Activated T-helper 2 cell treated with anti-CD3 and anti-CD28 coated beads, Interferon-gamma antibody, Interleukin-2, Interleukin-4, amounts not matched to agents 10 μg/mL and 5 μg/mL and 100 μg/mL, durations not matched to agents 14 hours and 24 hours and 36 hours (primary cell): ENCODE measurements around the gene ARMC2. TPM values are rescaled to one million over a fixed set of nuclear protein-coding genes. Genes with fewer than 3 reads are reported as not detected.
A peak's percentile ranks its signal among the peaks of the same experiment; 100 is the strongest.
"Not testable (repeated sequence)": the region's sequence is repeated elsewhere in the genome, so short reads cannot be mapped to it uniquely, and the experiment has no call there.

Experiments
- DNase-seq: peaks from one replicate; pipeline ENCODE4 v3.0.0; 2021; ENCODE audit warnings: low spot score
- H3K27ac Mint-ChIP-seq: one replicate; pipeline ENCODE4 v1.8.0; 2021; ENCODE audit warnings: mixed read lengths
- H3K27me3 Mint-ChIP-seq: one replicate; pipeline ENCODE4 v1.8.0; 2021; ENCODE audit warnings: low read depth, mixed read lengths
- H3K36me3 Mint-ChIP-seq: one replicate; pipeline ENCODE4 v1.8.0; 2021; ENCODE audit warnings: low read depth, mixed read lengths
- H3K4me1 Mint-ChIP-seq: one replicate; pipeline ENCODE4 v1.8.0; 2021; ENCODE audit warnings: low read depth, mixed read lengths
- H3K4me3 Mint-ChIP-seq: one replicate; pipeline ENCODE4 v1.8.0; 2021; ENCODE audit warnings: low read depth, mild to moderate bottlenecking, moderate library complexity, mixed read lengths
- H3K9me3 Mint-ChIP-seq: one replicate; pipeline ENCODE4 v1.8.0; 2021; ENCODE audit warnings: mixed read lengths
- intact Hi-C: fragments of 100-400 bp; cut with micrococcal nuclease; formaldehyde crosslinking; loops from one replicate; pipeline ENCODE4 v1.15.1; 2023
- total RNA-seq: library from RNA; stranded (reverse); gene quantifications from 2 replicates; pipeline ENCODE4 v1.2.3, GENCODE V29; 2022

ARMC2 gene
- total RNA-seq, 1 donor from 2014 or later, result 2.7 TPM

DNA sequence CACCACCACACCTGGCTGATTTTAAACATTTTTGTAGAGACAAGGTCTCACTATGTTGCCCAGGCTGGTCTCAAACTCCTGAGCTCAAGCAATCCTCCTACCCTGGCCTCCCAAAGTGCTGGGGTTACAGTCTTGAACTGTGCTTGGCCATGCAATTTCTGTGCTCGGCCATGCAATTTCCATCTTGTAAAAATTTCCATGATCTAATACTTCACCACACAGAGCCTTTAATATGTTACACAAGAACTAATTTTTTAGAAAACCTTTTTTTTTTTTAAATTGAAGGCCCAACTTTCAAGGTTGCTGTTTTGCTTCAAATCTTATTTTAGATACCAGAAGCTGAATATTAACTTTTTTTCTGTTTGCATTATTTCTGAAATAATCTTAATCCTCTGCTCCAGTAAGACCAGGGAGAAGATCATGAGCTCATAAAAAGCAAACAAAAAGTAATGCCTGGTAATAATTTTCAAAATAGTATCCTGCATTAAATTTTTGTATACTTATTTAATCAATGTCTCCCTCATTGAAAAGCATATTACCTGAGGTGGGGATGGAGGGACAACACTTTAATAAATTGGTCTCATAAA lies 38.1 kb upstream of the ARMC2 start:
- no peaks in the 10 kb centered on the region for H3K36me3 Mint-ChIP-seq
- peaks cover 4% of the 10 kb centered on the region for H3K9me3 Mint-ChIP-seq
- no peak for DNase-seq
- peaks cover 5% of the 10 kb centered on the region for H3K4me1 Mint-ChIP-seq
- H3K4me3 Mint-ChIP-seq, result no peak overlapping the region
- H3K27me3 Mint-ChIP-seq, result peaks cover 17% of the 10 kb centered on the region
- no peak overlapping the region for H3K27ac Mint-ChIP-seq
- intact Hi-C loops, result no loop called here

GRCh38 chr6:108811490-108811889 lies 36.7 kb upstream of the ARMC2 start:
- Mint-ChIP-seq H3K4me1 (no peaks in the 10 kb centered on the region), H3K27me3 (peaks cover 25% of the 10 kb centered on the region)
- intact Hi-C loops, result no loop called here

GRCh38 chr6:108813218-108813617 lies 35.0 kb upstream of the ARMC2 start:
- H3K27ac Mint-ChIP-seq, DNase-seq, intact Hi-C loops, H3K4me1 Mint-ChIP-seq, H3K4me3 Mint-ChIP-seq, H3K36me3 Mint-ChIP-seq: not testable (repeated sequence)
- peaks cover 18% of the 10 kb centered on the region for H3K9me3 Mint-ChIP-seq
- peaks cover 30% of the 10 kb centered on the region for H3K27me3 Mint-ChIP-seq

More at GRCh38 chr6:108811490-108811889, 36.7 kb upstream of the ARMC2 start:
- H3K9me3 Mint-ChIP-seq, result peaks cover 8% of the 10 kb centered on the region
- H3K36me3 Mint-ChIP-seq, result no peaks in the 10 kb centered on the region
- no peak overlapping the region for H3K27ac Mint-ChIP-seq
- H3K4me3 Mint-ChIP-seq, result no peak overlapping the region
- DNase-seq, result no peak

- DNase-seq, H3K4me3 Mint-ChIP-seq, H3K36me3 Mint-ChIP-seq, H3K27ac Mint-ChIP-seq, H3K4me1 Mint-ChIP-seq, intact Hi-C loops: not testable (repeated sequence)
- H3K9me3 Mint-ChIP-seq, result peaks cover 18% of the 10 kb centered on the region
- peaks cover 33% of the 10 kb centered on the region for H3K27me3 Mint-ChIP-seq
Measured at GRCh38 chr6:108817276-108817675, 30.9 kb upstream of the ARMC2 start.

DNA sequence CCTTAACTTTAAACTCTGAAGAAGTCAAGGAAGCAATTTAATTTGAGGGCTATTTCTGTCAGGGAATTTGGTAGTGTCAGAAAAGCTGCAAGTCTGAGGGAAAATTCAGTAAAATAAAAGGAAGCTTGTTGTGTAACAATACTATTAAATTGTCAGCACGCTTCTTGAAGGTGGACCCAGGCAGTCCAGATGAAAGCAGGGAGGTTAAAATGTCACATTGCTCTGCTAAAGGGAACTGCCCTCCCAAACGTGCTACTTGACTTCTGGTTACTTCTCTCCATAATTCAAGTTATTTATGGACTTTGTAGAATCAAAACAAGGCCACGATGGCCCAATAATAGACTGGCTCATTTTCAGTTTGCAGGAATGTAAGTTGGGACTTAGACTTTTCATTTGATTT lies 28.2 kb upstream of the ARMC2 start:
- Mint-ChIP-seq H3K9me3 (peaks cover 20% of the 10 kb centered on the region), H3K4me1 (no peaks in the 10 kb centered on the region), H3K27ac (no peak overlapping the region), H3K27me3 (peaks cover 34% of the 10 kb centered on the region), H3K36me3 (peaks cover 5% of the 10 kb centered on the region), H3K4me3 (no peak overlapping the region)
- DNase-seq, result no peak
- intact Hi-C loops, result no loop called here

- intact Hi-C loops, result no loop called here
- Mint-ChIP-seq H3K36me3 (peaks cover 5% of the 10 kb centered on the region), H3K27me3 (peaks cover 18% of the 10 kb centered on the region), H3K27ac (no peak overlapping the region), H3K4me1 (no peaks in the 10 kb centered on the region), H3K9me3 (peaks cover 29% of the 10 kb centered on the region), H3K4me3 (no peak overlapping the region)
- DNase-seq, result no peak
Measured at GRCh38 chr6:108822401-108822800, 25.8 kb upstream of the ARMC2 start.

DNA sequence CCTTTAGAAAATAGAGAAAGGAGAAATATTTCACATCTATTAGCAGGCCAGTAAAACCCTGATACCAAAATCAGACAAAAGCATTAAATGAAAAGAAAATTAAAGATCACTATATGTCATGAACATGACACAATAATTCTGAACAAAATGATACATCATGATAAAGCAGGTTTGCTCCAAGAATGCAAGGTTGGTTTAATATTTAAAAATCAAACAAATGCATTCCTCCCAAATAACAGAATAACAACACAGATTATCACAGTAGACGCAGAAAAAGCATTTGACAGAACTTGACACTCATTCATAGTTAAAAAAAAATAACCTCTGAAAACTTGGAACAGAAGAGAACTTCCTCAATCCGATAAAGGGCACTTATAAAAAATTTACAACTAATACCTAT lies 22.9 kb upstream of the ARMC2 start:
- Mint-ChIP-seq H3K4me3 (no peak overlapping the region), H3K36me3 (peaks cover 5% of the 10 kb centered on the region), H3K4me1 (no peaks in the 10 kb centered on the region), H3K9me3 (peaks cover 28% of the 10 kb centered on the region), H3K27ac (no peak overlapping the region), H3K27me3 (peaks cover 22% of the 10 kb centered on the region)
- intact Hi-C loops, result no loop called here
- no peak for DNase-seq

GRCh38 chr6:108831104-108831503 lies 17.1 kb upstream of the ARMC2 start:
- Mint-ChIP-seq H3K27me3 (peaks cover 19% of the 10 kb centered on the region), H3K4me1 (peaks cover 4% of the 10 kb centered on the region), H3K27ac (no peak overlapping the region), H3K36me3 (no peaks in the 10 kb centered on the region), H3K9me3 (peaks cover 13% of the 10 kb centered on the region), H3K4me3 (no peak overlapping the region)
- intact Hi-C loops, result no loop called here
- no peak for DNase-seq

GRCh38 chr6:108832738-108833137 lies 15.5 kb upstream of the ARMC2 start:
- no peak overlapping the region for H3K4me3 Mint-ChIP-seq
- H3K27ac Mint-ChIP-seq, result no peak overlapping the region
- DNase-seq, result no peak
- H3K36me3 Mint-ChIP-seq, result no peaks in the 10 kb centered on the region
- H3K27me3 Mint-ChIP-seq, result peaks cover 18% of the 10 kb centered on the region
- intact Hi-C loops, result no loop called here
- no peaks in the 10 kb centered on the region for H3K9me3 Mint-ChIP-seq
- peaks cover 19% of the 10 kb centered on the region for H3K4me1 Mint-ChIP-seq

DNA sequence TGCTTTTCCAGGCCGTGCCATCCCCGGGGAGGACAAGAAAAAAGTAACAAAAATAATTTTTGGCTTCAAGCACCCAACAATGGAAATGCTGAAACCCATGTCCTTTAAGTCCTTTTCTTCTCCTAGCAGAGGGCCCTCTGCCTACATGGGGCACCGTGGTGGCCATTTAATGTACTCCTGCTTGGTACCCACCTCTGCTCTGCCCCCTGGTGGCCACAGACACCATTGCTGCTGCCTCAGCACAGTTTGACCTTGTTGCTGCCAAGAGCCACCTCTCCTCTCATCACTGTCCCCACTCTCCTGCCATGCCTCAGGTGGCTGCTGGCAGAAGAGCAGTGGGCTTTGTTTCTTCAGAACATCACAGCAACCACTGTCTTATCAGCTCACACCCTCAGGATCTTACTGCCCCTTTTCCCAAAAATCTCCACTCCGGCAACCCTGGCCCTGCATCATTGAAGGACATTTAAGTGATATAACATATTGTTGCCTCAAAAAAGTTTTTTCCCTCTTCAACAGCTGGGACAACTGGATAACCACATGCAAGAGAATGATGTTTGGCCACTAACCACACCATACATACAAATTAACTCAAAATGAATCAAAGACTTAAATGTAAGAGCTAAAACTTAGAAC lies 12.9 kb upstream of the ARMC2 start:
- intact Hi-C loops, result loop anchor here (1.0 kb wide), 2 partner anchors 58 to 293 kb away; no protein-coding TSS in a partner anchor
- Mint-ChIP-seq H3K36me3 (no peaks in the 10 kb centered on the region), H3K27ac (no peak overlapping the region), H3K9me3 (no peaks in the 10 kb centered on the region), H3K4me1 (peaks cover 26% of the 10 kb centered on the region), H3K27me3 (peaks cover 20% of the 10 kb centered on the region), H3K4me3 (no peak overlapping the region)
- DNase-seq, result peak; percentile 71

- DNase-seq, result no peak
- Mint-ChIP-seq H3K4me1 (peaks cover 26% of the 10 kb centered on the region), H3K36me3 (no peaks in the 10 kb centered on the region), H3K9me3 (no peaks in the 10 kb centered on the region), H3K27ac (no peak overlapping the region), H3K4me3 (no peak overlapping the region), H3K27me3 (peaks cover 19% of the 10 kb centered on the region)
- intact Hi-C loops, result loop anchor here (2.0 kb wide), 2 partner anchors 53 to 237 kb away; no protein-coding TSS in a partner anchor
Measured at GRCh38 chr6:108836061-108836460, 12.2 kb upstream of the ARMC2 start.

DNA sequence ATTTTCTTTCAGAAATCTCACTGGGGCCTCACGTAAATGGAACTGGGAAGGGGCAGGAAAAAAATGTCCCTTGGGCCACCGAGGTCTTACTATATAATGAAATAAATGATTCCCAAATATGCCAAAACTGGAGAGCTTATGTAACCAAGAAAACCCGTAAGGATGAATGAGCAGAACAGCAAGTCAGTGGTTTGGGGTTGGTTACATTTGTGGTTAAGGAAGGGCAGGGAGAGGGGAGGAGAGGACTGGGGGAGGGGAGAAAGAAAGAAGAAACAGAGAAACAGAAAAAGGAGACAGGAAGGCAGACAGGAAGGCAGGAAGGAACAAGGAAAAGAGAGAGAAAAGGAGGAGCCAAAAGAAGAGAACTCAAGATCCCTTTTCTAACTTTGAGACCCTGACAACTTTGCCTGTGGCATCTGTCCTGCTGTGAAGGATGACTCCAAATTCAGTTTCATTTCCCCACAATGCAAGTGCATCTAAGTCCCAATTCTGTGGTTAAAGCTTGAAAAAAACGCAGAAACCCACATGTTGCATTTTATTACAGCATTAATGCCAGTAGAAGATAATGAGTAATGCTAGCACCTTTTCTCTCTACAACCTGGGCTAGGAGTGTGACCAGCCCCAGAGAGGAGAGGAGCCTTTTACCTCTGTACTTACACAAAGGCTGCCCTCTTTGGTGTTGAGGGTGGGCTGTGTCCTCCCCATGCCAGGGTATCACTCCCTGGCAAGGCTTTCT lies 10.8 kb upstream of the ARMC2 start:
- peaks cover 26% of the 10 kb centered on the region for H3K4me1 Mint-ChIP-seq
- H3K9me3 Mint-ChIP-seq, result no peaks in the 10 kb centered on the region
- H3K27me3 Mint-ChIP-seq, result peaks cover 22% of the 10 kb centered on the region
- H3K4me3 Mint-ChIP-seq, result no peak overlapping the region
- intact Hi-C loops, result loop anchor here (2.0 kb wide), 2 partner anchors 55 to 235 kb away; no protein-coding TSS in a partner anchor
- H3K27ac Mint-ChIP-seq, result no peak overlapping the region
- DNase-seq, result no peak
- H3K36me3 Mint-ChIP-seq, result no peaks in the 10 kb centered on the region
